GM23338 (cell line): ENCODE results near the gene PALMD.

Experiments used
- CREB1 ChIP-seq: fragments of 250-450 bp; sonication (Bioruptor Pico); IDR thresholded peaks from 2 replicates; pipeline ENCODE4 v1.5.0; 2020; ENCODE audit warnings: low read depth, mild to moderate bottlenecking, moderate library complexity
- EZH2 ChIP-seq: fragments of 200-600 bp; sonication (generic); IDR thresholded peaks from one replicate; pipeline ENCODE4 v1.8.0; 2017; ENCODE audit warnings: antibody characterized with exemption, mild to moderate bottlenecking, low read depth; ENCODE audit not compliant: unreplicated experiment
- EZH2phosphoT487 ChIP-seq: fragments of 200-600 bp; sonication (generic); IDR thresholded peaks from one replicate; pipeline ENCODE4 v1.8.1; 2018; ENCODE audit warnings: antibody characterized with exemption; ENCODE audit not compliant: unreplicated experiment
- JUNB ChIP-seq: IDR thresholded peaks from one replicate; pipeline ENCODE4 v1.6.1; 2016; ENCODE audit warnings: antibody characterized with exemption; ENCODE audit not compliant: unreplicated experiment
- NANOG ChIP-seq: IDR thresholded peaks from 2 replicates; pipeline ENCODE4 v1.6.1; 2016; ENCODE audit warnings: antibody characterized with exemption, borderline replicate concordance
- POLR2AphosphoS5 ChIP-seq: IDR thresholded peaks from 2 replicates; pipeline ENCODE4 v1.6.1; 2016; ENCODE audit warnings: antibody characterized with exemption, low read depth
- ZNF331 ChIP-seq: fragments of 250-450 bp; sonication (Bioruptor Pico); IDR thresholded peaks from 2 replicates; pipeline ENCODE4 v1.5.0; 2020; ENCODE audit warnings: low read depth, mild to moderate bottlenecking, moderate library complexity
- TF ChIP-seq, protein P1 (sequence below), 2 experiments: fragments of 200-600 bp in 1 of 2; sonication (generic) in 1 of 2; conservative IDR thresholded peaks; 2 replicates each; pipeline versions ENCODE4 v1.5.1 to v1.6.1; 2016 to 2017; ENCODE audit warnings: antibody characterized with exemption in 2 of 2, low read depth in 2 of 2, mild to moderate bottlenecking in 2 of 2, moderate library complexity in 1 of 2
- TF ChIP-seq, protein P2 (sequence below): IDR thresholded peaks from one replicate; pipeline ENCODE4 v1.6.1; 2018; ENCODE audit warnings: antibody characterized with exemption; ENCODE audit not compliant: unreplicated experiment
- TF ChIP-seq, protein P3 (sequence below): IDR thresholded peaks from 2 replicates; pipeline ENCODE4 v1.6.1; 2016; ENCODE audit warnings: antibody characterized with exemption
- TF ChIP-seq, protein P4 (sequence below): fragments of 250-450 bp; sonication (Bioruptor Pico); IDR thresholded peaks from 2 replicates; pipeline ENCODE4 v1.5.0; 2020; ENCODE audit warnings: mild to moderate bottlenecking, moderate library complexity

DNA sequence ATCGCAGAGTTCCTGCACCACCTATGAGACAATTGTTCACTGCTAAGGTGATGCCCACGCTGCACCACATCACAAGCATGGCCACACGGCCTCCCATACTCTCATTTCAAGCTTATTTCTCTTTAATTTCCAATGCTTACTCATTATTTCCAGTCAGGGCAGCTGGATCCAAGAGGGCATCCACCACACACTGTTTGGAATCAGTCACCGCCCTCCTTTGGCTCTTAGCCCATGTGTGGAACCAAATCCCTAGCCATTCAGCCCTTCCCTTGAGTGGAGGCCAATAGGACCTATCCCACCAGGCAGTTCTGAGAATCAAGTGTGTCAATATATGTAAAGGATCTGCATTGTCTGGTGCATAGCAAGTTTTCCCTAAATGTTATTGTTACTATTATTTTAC, 26.3 kb upstream of the PALMD start:
- TF ChIP-seq, protein P1, sequence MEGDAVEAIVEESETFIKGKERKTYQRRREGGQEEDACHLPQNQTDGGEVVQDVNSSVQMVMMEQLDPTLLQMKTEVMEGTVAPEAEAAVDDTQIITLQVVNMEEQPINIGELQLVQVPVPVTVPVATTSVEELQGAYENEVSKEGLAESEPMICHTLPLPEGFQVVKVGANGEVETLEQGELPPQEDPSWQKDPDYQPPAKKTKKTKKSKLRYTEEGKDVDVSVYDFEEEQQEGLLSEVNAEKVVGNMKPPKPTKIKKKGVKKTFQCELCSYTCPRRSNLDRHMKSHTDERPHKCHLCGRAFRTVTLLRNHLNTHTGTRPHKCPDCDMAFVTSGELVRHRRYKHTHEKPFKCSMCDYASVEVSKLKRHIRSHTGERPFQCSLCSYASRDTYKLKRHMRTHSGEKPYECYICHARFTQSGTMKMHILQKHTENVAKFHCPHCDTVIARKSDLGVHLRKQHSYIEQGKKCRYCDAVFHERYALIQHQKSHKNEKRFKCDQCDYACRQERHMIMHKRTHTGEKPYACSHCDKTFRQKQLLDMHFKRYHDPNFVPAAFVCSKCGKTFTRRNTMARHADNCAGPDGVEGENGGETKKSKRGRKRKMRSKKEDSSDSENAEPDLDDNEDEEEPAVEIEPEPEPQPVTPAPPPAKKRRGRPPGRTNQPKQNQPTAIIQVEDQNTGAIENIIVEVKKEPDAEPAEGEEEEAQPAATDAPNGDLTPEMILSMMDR (conservative IDR thresholded peaks at IDR 0.05; ENCODE audit: low read depth in 2 of 2): no peak
- TF ChIP-seq EZH2 (no peak), JUNB (no peak), POLR2AphosphoS5 (no peak), EZH2phosphoT487 (no peak), CREB1 (CRISPR knock-in tag) (no peak), NANOG (no peak), ZNF331 (CRISPR knock-in tag) (no peak)
- TF ChIP-seq, protein P2, sequence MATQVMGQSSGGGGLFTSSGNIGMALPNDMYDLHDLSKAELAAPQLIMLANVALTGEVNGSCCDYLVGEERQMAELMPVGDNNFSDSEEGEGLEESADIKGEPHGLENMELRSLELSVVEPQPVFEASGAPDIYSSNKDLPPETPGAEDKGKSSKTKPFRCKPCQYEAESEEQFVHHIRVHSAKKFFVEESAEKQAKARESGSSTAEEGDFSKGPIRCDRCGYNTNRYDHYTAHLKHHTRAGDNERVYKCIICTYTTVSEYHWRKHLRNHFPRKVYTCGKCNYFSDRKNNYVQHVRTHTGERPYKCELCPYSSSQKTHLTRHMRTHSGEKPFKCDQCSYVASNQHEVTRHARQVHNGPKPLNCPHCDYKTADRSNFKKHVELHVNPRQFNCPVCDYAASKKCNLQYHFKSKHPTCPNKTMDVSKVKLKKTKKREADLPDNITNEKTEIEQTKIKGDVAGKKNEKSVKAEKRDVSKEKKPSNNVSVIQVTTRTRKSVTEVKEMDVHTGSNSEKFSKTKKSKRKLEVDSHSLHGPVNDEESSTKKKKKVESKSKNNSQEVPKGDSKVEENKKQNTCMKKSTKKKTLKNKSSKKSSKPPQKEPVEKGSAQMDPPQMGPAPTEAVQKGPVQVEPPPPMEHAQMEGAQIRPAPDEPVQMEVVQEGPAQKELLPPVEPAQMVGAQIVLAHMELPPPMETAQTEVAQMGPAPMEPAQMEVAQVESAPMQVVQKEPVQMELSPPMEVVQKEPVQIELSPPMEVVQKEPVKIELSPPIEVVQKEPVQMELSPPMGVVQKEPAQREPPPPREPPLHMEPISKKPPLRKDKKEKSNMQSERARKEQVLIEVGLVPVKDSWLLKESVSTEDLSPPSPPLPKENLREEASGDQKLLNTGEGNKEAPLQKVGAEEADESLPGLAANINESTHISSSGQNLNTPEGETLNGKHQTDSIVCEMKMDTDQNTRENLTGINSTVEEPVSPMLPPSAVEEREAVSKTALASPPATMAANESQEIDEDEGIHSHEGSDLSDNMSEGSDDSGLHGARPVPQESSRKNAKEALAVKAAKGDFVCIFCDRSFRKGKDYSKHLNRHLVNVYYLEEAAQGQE: no peak
- TF ChIP-seq, protein P3, sequence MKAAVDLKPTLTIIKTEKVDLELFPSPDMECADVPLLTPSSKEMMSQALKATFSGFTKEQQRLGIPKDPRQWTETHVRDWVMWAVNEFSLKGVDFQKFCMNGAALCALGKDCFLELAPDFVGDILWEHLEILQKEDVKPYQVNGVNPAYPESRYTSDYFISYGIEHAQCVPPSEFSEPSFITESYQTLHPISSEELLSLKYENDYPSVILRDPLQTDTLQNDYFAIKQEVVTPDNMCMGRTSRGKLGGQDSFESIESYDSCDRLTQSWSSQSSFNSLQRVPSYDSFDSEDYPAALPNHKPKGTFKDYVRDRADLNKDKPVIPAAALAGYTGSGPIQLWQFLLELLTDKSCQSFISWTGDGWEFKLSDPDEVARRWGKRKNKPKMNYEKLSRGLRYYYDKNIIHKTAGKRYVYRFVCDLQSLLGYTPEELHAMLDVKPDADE: no peak
- TF ChIP-seq, protein P4, sequence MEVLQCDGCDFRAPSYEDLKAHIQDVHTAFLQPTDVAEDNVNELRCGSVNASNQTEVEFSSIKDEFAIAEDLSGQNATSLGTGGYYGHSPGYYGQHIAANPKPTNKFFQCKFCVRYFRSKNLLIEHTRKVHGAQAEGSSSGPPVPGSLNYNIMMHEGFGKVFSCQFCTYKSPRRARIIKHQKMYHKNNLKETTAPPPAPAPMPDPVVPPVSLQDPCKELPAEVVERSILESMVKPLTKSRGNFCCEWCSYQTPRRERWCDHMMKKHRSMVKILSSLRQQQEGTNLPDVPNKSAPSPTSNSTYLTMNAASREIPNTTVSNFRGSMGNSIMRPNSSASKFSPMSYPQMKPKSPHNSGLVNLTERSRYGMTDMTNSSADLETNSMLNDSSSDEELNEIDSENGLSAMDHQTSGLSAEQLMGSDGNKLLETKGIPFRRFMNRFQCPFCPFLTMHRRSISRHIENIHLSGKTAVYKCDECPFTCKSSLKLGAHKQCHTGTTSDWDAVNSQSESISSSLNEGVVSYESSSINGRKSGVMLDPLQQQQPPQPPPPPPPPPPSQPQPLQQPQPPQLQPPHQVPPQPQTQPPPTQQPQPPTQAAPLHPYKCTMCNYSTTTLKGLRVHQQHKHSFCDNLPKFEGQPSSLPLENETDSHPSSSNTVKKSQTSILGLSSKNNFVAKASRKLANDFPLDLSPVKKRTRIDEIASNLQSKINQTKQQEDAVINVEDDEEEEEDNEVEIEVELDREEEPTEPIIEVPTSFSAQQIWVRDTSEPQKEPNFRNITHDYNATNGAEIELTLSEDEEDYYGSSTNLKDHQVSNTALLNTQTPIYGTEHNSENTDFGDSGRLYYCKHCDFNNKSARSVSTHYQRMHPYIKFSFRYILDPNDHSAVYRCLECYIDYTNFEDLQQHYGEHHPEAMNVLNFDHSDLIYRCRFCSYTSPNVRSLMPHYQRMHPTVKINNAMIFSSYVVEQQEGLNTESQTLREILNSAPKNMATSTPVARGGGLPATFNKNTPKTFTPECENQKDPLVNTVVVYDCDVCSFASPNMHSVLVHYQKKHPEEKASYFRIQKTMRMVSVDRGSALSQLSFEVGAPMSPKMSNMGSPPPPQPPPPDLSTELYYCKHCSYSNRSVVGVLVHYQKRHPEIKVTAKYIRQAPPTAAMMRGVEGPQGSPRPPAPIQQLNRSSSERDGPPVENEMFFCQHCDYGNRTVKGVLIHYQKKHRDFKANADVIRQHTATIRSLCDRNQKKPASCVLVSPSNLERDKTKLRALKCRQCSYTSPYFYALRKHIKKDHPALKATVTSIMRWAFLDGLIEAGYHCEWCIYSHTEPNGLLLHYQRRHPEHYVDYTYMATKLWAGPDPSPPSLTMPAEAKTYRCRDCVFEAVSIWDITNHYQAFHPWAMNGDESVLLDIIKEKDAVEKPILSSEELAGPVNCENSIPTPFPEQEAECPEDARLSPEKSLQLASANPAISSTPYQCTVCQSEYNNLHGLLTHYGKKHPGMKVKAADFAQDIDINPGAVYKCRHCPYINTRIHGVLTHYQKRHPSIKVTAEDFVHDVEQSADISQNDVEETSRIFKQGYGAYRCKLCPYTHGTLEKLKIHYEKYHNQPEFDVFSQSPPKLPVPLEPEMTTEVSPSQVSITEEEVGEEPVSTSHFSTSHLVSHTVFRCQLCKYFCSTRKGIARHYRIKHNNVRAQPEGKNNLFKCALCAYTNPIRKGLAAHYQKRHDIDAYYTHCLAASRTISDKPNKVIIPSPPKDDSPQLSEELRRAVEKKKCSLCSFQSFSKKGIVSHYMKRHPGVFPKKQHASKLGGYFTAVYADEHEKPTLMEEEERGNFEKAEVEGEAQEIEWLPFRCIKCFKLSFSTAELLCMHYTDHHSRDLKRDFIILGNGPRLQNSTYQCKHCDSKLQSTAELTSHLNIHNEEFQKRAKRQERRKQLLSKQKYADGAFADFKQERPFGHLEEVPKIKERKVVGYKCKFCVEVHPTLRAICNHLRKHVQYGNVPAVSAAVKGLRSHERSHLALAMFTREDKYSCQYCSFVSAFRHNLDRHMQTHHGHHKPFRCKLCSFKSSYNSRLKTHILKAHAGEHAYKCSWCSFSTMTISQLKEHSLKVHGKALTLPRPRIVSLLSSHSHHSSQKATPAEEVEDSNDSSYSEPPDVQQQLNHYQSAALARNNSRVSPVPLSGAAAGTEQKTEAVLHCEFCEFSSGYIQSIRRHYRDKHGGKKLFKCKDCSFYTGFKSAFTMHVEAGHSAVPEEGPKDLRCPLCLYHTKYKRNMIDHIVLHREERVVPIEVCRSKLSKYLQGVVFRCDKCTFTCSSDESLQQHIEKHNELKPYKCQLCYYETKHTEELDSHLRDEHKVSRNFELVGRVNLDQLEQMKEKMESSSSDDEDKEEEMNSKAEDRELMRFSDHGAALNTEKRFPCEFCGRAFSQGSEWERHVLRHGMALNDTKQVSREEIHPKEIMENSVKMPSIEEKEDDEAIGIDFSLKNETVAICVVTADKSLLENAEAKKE: no peak
